ENCODE results near the gene TM4SF18. TPM values are rescaled to one million over a fixed set of nuclear protein-coding genes. Genes with fewer than 3 reads are reported as not detected.

The TM4SF18 gene
- total RNA-seq, 1 donor from 2014 or later: 10.1 TPM

DNA sequence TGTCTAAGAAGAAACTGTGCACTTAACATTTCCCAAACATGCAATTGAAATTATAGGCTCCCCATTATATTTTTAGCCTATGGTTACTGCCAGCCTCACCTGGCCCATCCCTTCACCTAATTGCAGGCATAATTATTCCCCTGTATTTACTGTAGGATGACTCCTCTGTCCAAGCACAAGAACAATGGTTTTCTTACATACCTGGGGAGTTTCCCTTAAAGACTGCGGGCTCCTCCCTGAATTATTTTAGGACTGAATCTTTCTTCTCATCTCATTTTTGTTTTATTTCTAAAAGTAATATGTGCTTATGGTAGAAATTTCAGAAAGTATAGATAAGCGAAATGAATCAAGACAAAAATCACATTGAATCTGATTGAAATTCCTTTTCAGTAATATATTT, 32.6 kb upstream of the TM4SF18 start:
- H3K9me3 ChIP-seq: no peaks in the 10 kb centered on the region
- H3K27ac ChIP-seq: no peak overlapping the region
- H3K4me1 ChIP-seq: peaks cover 21% of the 10 kb centered on the region
- no peak for DNase-seq (ENCODE audit: extremely low spot score in 2 of 2)
- H3K4me3 ChIP-seq: no peak overlapping the region
- intact Hi-C loops (cut with DNase I): no loop called here
- H3K36me3 ChIP-seq: no peaks in the 10 kb centered on the region
- no peaks in the 10 kb centered on the region for H3K27me3 ChIP-seq
- TF ChIP-seq POLR2AphosphoS5 (IDR thresholded peaks at IDR 0.05; ENCODE audit: insufficient read depth in 1 of 2, low read depth in 1 of 2): no peak
- no peak for TF ChIP-seq POLR2A (IDR thresholded peaks at IDR 0.05)
- TF ChIP-seq, protein P1, sequence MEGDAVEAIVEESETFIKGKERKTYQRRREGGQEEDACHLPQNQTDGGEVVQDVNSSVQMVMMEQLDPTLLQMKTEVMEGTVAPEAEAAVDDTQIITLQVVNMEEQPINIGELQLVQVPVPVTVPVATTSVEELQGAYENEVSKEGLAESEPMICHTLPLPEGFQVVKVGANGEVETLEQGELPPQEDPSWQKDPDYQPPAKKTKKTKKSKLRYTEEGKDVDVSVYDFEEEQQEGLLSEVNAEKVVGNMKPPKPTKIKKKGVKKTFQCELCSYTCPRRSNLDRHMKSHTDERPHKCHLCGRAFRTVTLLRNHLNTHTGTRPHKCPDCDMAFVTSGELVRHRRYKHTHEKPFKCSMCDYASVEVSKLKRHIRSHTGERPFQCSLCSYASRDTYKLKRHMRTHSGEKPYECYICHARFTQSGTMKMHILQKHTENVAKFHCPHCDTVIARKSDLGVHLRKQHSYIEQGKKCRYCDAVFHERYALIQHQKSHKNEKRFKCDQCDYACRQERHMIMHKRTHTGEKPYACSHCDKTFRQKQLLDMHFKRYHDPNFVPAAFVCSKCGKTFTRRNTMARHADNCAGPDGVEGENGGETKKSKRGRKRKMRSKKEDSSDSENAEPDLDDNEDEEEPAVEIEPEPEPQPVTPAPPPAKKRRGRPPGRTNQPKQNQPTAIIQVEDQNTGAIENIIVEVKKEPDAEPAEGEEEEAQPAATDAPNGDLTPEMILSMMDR (IDR thresholded peaks at IDR 0.05): no peak

- intact Hi-C loops (cut with DNase I): no loop called here
- H3K4me1 ChIP-seq: peaks cover 7% of the 10 kb centered on the region
Measured at GRCh38 chr3:149364624-149365023, 31.2 kb upstream of the TM4SF18 start.

GRCh38 chr3:149363053-149363452, 29.6 kb upstream of the TM4SF18 start:
- Histone ChIP-seq H3K27me3 (no peaks in the 10 kb centered on the region), H3K9me3 (no peaks in the 10 kb centered on the region), H3K4me1 (peaks cover under 1% of the 10 kb centered on the region), H3K27ac (no peak overlapping the region), H3K4me3 (no peak overlapping the region), H3K36me3 (no peaks in the 10 kb centered on the region)
- no peak for DNase-seq (ENCODE audit: extremely low spot score in 2 of 2)
- TF ChIP-seq, protein P1 (IDR thresholded peaks at IDR 0.05): no peak
- TF ChIP-seq POLR2AphosphoS5 (IDR thresholded peaks at IDR 0.05; ENCODE audit: insufficient read depth in 1 of 2, low read depth in 1 of 2): no peak
- TF ChIP-seq POLR2A (IDR thresholded peaks at IDR 0.05): no peak
- intact Hi-C loops (cut with DNase I): no loop called here

More at GRCh38 chr3:149364624-149365023, 31.2 kb upstream of the TM4SF18 start:
- Histone ChIP-seq H3K4me3 (no peak overlapping the region), H3K9me3 (no peaks in the 10 kb centered on the region), H3K36me3 (no peaks in the 10 kb centered on the region), H3K27ac (no peak overlapping the region), H3K27me3 (no peaks in the 10 kb centered on the region)
- no peak for DNase-seq (ENCODE audit: extremely low spot score in 2 of 2)
- TF ChIP-seq POLR2AphosphoS5 (IDR thresholded peaks at IDR 0.05; ENCODE audit: insufficient read depth in 1 of 2, low read depth in 1 of 2): peak in 1 of 2 donors; percentile 15
- TF ChIP-seq POLR2A (IDR thresholded peaks at IDR 0.05): no peak

- Histone ChIP-seq H3K27ac (no peak overlapping the region), H3K36me3 (no peaks in the 10 kb centered on the region), H3K27me3 (no peaks in the 10 kb centered on the region), H3K4me1 (no peaks in the 10 kb centered on the region), H3K9me3 (no peaks in the 10 kb centered on the region), H3K4me3 (no peak overlapping the region)
- TF ChIP-seq POLR2A (IDR thresholded peaks at IDR 0.05): no peak
- TF ChIP-seq, protein P1 (IDR thresholded peaks at IDR 0.05): no peak
- no peak for TF ChIP-seq POLR2AphosphoS5 (IDR thresholded peaks at IDR 0.05; ENCODE audit: insufficient read depth in 1 of 2, low read depth in 1 of 2)
- intact Hi-C loops (cut with DNase I): no loop called here
- DNase-seq (ENCODE audit: extremely low spot score in 2 of 2): no peak
Measured at GRCh38 chr3:149362366-149362765, 28.9 kb upstream of the TM4SF18 start.

DNA sequence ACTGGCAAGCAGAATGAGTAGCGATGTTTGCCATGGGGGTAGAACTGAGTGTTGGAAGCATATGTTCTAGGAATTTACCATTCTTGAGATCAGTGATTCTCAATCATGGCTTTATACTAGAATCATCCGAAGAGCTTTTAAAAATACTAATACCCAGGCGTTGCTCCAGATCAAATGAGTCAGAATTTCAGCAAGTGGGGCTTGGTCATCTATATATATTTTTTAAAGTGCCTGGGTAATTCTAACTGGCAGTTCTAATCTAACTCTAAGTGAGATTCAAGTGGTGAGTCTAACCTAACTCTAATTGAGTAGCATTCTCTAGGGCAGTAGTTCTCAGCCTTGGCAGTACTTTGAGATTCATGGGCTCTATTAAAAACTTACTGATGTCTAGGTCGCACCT, 23.2 kb upstream of the TM4SF18 start:
- H3K36me3 ChIP-seq: no peaks in the 10 kb centered on the region
- H3K4me1 ChIP-seq: no peaks in the 10 kb centered on the region
- H3K4me3 ChIP-seq: no peak overlapping the region
- intact Hi-C loops (cut with DNase I): no loop called here
- no peak for DNase-seq (ENCODE audit: extremely low spot score in 2 of 2)
- H3K27ac ChIP-seq: no peak overlapping the region
- H3K9me3 ChIP-seq: no peaks in the 10 kb centered on the region
- no peaks in the 10 kb centered on the region for H3K27me3 ChIP-seq
- TF ChIP-seq POLR2AphosphoS5 (IDR thresholded peaks at IDR 0.05; ENCODE audit: insufficient read depth in 1 of 2, low read depth in 1 of 2) (no peak), POLR2A (IDR thresholded peaks at IDR 0.05) (no peak)

- no peak for TF ChIP-seq POLR2AphosphoS5 (IDR thresholded peaks at IDR 0.05; ENCODE audit: insufficient read depth in 1 of 2, low read depth in 1 of 2)
- TF ChIP-seq, protein P1 (IDR thresholded peaks at IDR 0.05): no peak
- no peak for TF ChIP-seq POLR2A (IDR thresholded peaks at IDR 0.05)
- Histone ChIP-seq H3K27me3 (no peaks in the 10 kb centered on the region), H3K36me3 (no peaks in the 10 kb centered on the region), H3K4me1 (no peaks in the 10 kb centered on the region), H3K9me3 (no peaks in the 10 kb centered on the region), H3K27ac (no peak overlapping the region), H3K4me3 (no peak overlapping the region)
- intact Hi-C loops (cut with DNase I): no loop called here
- DNase-seq (ENCODE audit: extremely low spot score in 2 of 2): no peak
Measured at GRCh38 chr3:149356044-149356592, 22.7 kb upstream of the TM4SF18 start.

All from vagina (tissue), 2 donors.